ENCODE measurements around the gene MACROD2. TPM values are rescaled to one million over a fixed set of nuclear protein-coding genes. Genes with fewer than 3 reads are reported as not detected.
"Not testable (repeated sequence)": the region's sequence is repeated elsewhere in the genome, so short reads cannot be mapped to it uniquely, and the experiment has no call there.

MACROD2 gene
- total and polyA plus RNA-seq, 2 of the 4 experiments (the other 2 are of a cell fraction), result not detected

DNA sequence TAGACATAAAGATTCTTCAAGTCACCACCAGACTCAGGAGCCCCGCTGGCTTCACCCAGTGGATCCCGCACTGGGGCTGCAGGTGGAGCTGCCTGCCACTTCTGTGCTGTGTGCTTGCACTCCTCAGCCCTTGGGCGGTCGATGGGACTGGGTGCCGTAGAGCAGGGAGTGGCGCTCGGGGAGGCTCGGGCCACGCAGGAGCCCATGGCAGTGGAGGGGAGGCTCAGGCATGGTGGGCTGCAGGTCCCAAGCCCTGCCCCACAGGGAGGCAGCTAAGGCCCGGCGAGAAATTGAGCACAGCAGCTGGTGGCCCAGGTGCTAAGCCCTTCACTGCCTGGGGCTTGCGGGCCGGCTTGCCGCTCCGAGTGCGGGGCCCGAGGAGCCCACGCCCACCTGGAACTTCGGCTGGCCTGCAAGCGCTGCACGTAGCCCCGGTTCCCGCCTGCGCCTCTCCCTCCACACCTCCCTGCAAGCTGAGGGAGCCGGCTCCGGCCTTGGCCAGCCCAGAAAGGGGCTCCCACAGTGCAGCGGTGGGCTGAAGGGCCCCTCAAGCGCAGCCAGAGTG, 49.5 kb downstream of the MACROD2 start:
- H4K5ac ChIP-seq (ENCODE audit: low read depth, low read length); H4K8ac ChIP-seq (ENCODE audit: low read depth in 2 of 2, low read length in 2 of 2); H3K9me3 ChIP-seq (ENCODE audit: control insufficient read depth, insufficient read depth, low read length); H2AK5ac ChIP-seq (ENCODE audit: low read depth, low read length); H3K4me1 ChIP-seq (ENCODE audit: control insufficient read depth, insufficient read depth, low read length); intact Hi-C loops (cut with micrococcal nuclease); H2BK15ac ChIP-seq (ENCODE audit: low read depth, low read length); H2AK9ac ChIP-seq (replicated peaks; ENCODE audit: low read depth, low read length, poor library complexity); H3K36me3 ChIP-seq (ENCODE audit: control insufficient read depth, insufficient read depth, low read length); dilution Hi-C loops (cut with HindIII; ENCODE audit: low sequenced_read_pairs, unreplicated experiment); H3K27ac ChIP-seq (ENCODE audit: insufficient read depth, low read length); H3K56ac ChIP-seq (ENCODE audit: extremely low read depth, insufficient read depth, low read length); H2BK5ac ChIP-seq (ENCODE audit: low read depth, low read length, poor library complexity, severe bottlenecking); DNase-seq; H3K14ac ChIP-seq (replicated peaks; ENCODE audit: low read depth, low read length); BruUV-seq (replicated peaks); H3K18ac ChIP-seq (ENCODE audit: low read depth, low read length); POLR2A ChIA-PET (ENCODE audit: unreplicated experiment); H4K91ac ChIP-seq (ENCODE audit: insufficient read depth, low read depth, low read length); H3K23ac ChIP-seq (ENCODE audit: low read depth, low read length); H3K4me3 ChIP-seq (ENCODE audit: insufficient read depth, low read depth, low read length); H2AFZ ChIP-seq (replicated peaks; ENCODE audit: low read length, poor library complexity); H3K4me2 ChIP-seq (ENCODE audit: low read depth, low read length); in situ Hi-C loops (cut with MboI; ENCODE audit: low sequenced_read_pairs); H3K9me1 ChIP-seq (ENCODE audit: insufficient read depth, low read length); H2BK120ac ChIP-seq (ENCODE audit: low read depth, low read length); H4K20me1 ChIP-seq (ENCODE audit: insufficient read depth, low read length); H3K4ac ChIP-seq (ENCODE audit: low read depth, low read length); ATAC-seq (ENCODE audit: low read depth); H3K9ac ChIP-seq (ENCODE audit: low read depth, low read length); H3K27me3 ChIP-seq (ENCODE audit: control insufficient read depth, insufficient read depth, low read length); H2BK20ac ChIP-seq (ENCODE audit: low read depth, low read length); H3K79me1 ChIP-seq (ENCODE audit: low read depth in 1 of 2, low read length in 2 of 2): not testable (repeated sequence)
- WGBS, 2 experiments (ENCODE audit: extremely low coverage in 2 of 2, insufficient read length in 1 of 2), result no CpG with 5 or more reads among the region's 28 CpGs
- CTCF ChIA-PET, result interaction anchor here (0.6 kb wide), 1 partner anchor 22 kb away, joined by 6 read pairs; no protein-coding TSS in a partner anchor

Data from IMR-90 (cell line).